Caco-2 (cell line): Measurements from ENCODE around the gene IGFBP3. TPM values are rescaled to one million over a fixed set of nuclear protein-coding genes. Genes with fewer than 3 reads are reported as not detected.
"Not testable (repeated sequence)": the region's sequence is repeated elsewhere in the genome, so short reads cannot be mapped to it uniquely, and the experiment has no call there.

Experiments
- BruUV-seq: library from RNA; stranded (reverse); fragments of 400-500 nt; replicated peaks from 2 replicates; lab custom pipeline; 2021; lab: Mats Ljungman, UMichigan
- CTCF ChIA-PET: fragments of 300-600 bp; sonication (Branson Sonifier 250); formaldehyde crosslinking; loops from one replicate; lab custom pipeline; 2022; ENCODE audit warnings: antibody characterized with exemption; lab: Charles Lee
- POLR2A ChIA-PET: fragments of 300-600 bp; sonication (Branson Sonifier 250); formaldehyde crosslinking; loops from one replicate; lab custom pipeline; 2022; ENCODE audit warnings: antibody characterized with exemption; lab: Charles Lee
- DNase-seq, 2 experiments: peaks; one replicate each; pipeline versions ENCODE4 v3.0.0 to v3.0.0-alpha.2; 2020 to 2022
- H3K27me3 ChIP-seq: replicated peaks from 2 replicates; pipeline ENCODE4 v1.6.0; 2011; ENCODE audit warnings: low read length; ENCODE audit not compliant: control insufficient read depth, insufficient read depth
- H3K36me3 ChIP-seq: 2 replicates; pipeline ENCODE4 v1.5.1; 2011; ENCODE audit warnings: low read length; ENCODE audit not compliant: control insufficient read depth, insufficient read depth
- H3K4me1 ChIP-seq: fragments of 250-450 bp; sonication (Bioruptor Pico); 2 replicates; pipeline ENCODE4 v1.5.1; 2020; ENCODE audit warnings: mild to moderate bottlenecking
- H3K4me3 ChIP-seq: 2 replicates; pipeline ENCODE4 v1.5.1; 2011; ENCODE audit warnings: low read depth, mild to moderate bottlenecking, control low read depth, low read length
- H3K9me3 ChIP-seq: fragments of 250-450 bp; sonication (Bioruptor Pico); 2 replicates; pipeline ENCODE4 v1.5.1; 2020; ENCODE audit warnings: mild to moderate bottlenecking, moderate library complexity
- H3K27ac Mint-ChIP-seq: one replicate; pipeline ENCODE4 v1.8.0; 2022; ENCODE audit warnings: mixed read lengths; ENCODE audit not compliant: unreplicated experiment
- H3K27me3 Mint-ChIP-seq: one replicate; pipeline ENCODE4 v1.8.0; 2022; ENCODE audit warnings: mixed read lengths; ENCODE audit not compliant: insufficient read depth, unreplicated experiment
- H3K36me3 Mint-ChIP-seq: one replicate; pipeline ENCODE4 v1.8.0; 2022; ENCODE audit warnings: mild to moderate bottlenecking, mixed read lengths; ENCODE audit not compliant: insufficient read depth, unreplicated experiment
- H3K4me1 Mint-ChIP-seq: one replicate; pipeline ENCODE4 v1.8.0; 2022; ENCODE audit warnings: low read depth, mixed read lengths; ENCODE audit not compliant: unreplicated experiment
- H3K4me3 Mint-ChIP-seq: one replicate; pipeline ENCODE4 v1.8.0; 2022; ENCODE audit warnings: mild to moderate bottlenecking, moderate library complexity, mixed read lengths; ENCODE audit not compliant: unreplicated experiment
- H3K9me3 Mint-ChIP-seq: one replicate; pipeline ENCODE4 v1.8.0; 2022; ENCODE audit warnings: mixed read lengths; ENCODE audit not compliant: unreplicated experiment
- CTCF ChIP-seq, 2 experiments: fragments of 200-600 bp in 1 of 2; IDR thresholded peaks; 1 replicate in 1 of 2; 2 replicates in 1 of 2; pipeline versions ENCODE4 v1.5.1 to v1.8.0; 2011 to 2022; ENCODE audit warnings: antibody characterized with exemption in 1 of 2, control low read depth in 1 of 2, inconsistent platforms in 1 of 2, low read depth in 1 of 2, low read length in 1 of 2, mild to moderate bottlenecking in 1 of 2, moderate library complexity in 1 of 2; ENCODE audit not compliant: insufficient read depth in 1 of 2, severe bottlenecking in 1 of 2, unreplicated experiment in 1 of 2
- intact Hi-C: fragments of 100-400 bp; cut with micrococcal nuclease; formaldehyde crosslinking; loops from one replicate; pipeline ENCODE4 v1.10.0; 2022; ENCODE audit not compliant: unreplicated experiment
- total RNA-seq: library from RNA; stranded (reverse); gene quantifications from 2 replicates; pipeline ENCODE4 v1.2.3, GENCODE V29; 2022

Gene IGFBP3
- total RNA-seq, 1 experiment from 2014 or later: 0.79 TPM

GRCh38 chr7:45944058-45944457 lies 23.0 kb upstream of the IGFBP3 start:
- TF ChIP-seq CTCF (IDR thresholded peaks at IDR 0.05; ENCODE audit: insufficient read depth in 1 of 2, low read depth in 1 of 2, low read length in 1 of 2, severe bottlenecking in 1 of 2, unreplicated experiment in 1 of 2): no peak
- H3K36me3 Mint-ChIP-seq: no peaks in the 10 kb centered on the region
- H3K36me3 ChIP-seq: no peaks in the 10 kb centered on the region
- peaks cover 7% of the 10 kb centered on the region for H3K9me3 Mint-ChIP-seq
- no TSS peak for BruUV-seq
- H3K9me3 ChIP-seq: peaks cover 5% of the 10 kb centered on the region; the same call in 1 of the 2 replicates
- ChIA-PET CTCF (no interaction called here), POLR2A (no interaction called here)
- H3K27ac Mint-ChIP-seq: no peak overlapping the region
- H3K27me3 ChIP-seq: no peaks in the 10 kb centered on the region
- H3K4me1 ChIP-seq: no peaks in the 10 kb centered on the region
- no peaks in the 10 kb centered on the region for H3K27me3 Mint-ChIP-seq
- H3K4me1 Mint-ChIP-seq: no peaks in the 10 kb centered on the region
- DNase-seq: no peak
- H3K4me3 ChIP-seq: no peak overlapping the region
- intact Hi-C loops: no loop called here
- H3K4me3 Mint-ChIP-seq: no peak overlapping the region

GRCh38 chr7:45940939-45941338 lies 19.9 kb upstream of the IGFBP3 start:
- H3K27me3 Mint-ChIP-seq: peaks cover 3% of the 10 kb centered on the region
- TF ChIP-seq CTCF (IDR thresholded peaks at IDR 0.05; ENCODE audit: insufficient read depth in 1 of 2, low read depth in 1 of 2, low read length in 1 of 2, severe bottlenecking in 1 of 2, unreplicated experiment in 1 of 2): no peak
- no peak overlapping the region for H3K4me3 Mint-ChIP-seq
- intact Hi-C loops: no loop called here
- no peak overlapping the region for H3K4me3 ChIP-seq
- no TSS peak for BruUV-seq
- H3K27me3 ChIP-seq: no peaks in the 10 kb centered on the region
- peaks cover 5% of the 10 kb centered on the region; the same call in 1 of the 2 replicates for H3K9me3 ChIP-seq
- no peak overlapping the region for H3K27ac Mint-ChIP-seq
- H3K36me3 Mint-ChIP-seq: no peaks in the 10 kb centered on the region
- no peaks in the 10 kb centered on the region for H3K4me1 Mint-ChIP-seq
- no peaks in the 10 kb centered on the region for H3K36me3 ChIP-seq
- H3K4me1 ChIP-seq: no peaks in the 10 kb centered on the region
- peaks cover 9% of the 10 kb centered on the region for H3K9me3 Mint-ChIP-seq
- ChIA-PET POLR2A (no interaction called here), CTCF (no interaction called here)
- no peak for DNase-seq

GRCh38 chr7:45940237-45940781 lies 19.2 kb upstream of the IGFBP3 start:
- POLR2A ChIA-PET, BruUV-seq, H3K27ac Mint-ChIP-seq: not testable (repeated sequence)

More at GRCh38 chr7:45940237-45940781, 19.2 kb upstream of the IGFBP3 start:
- H3K4me3 ChIP-seq, intact Hi-C loops, H3K36me3 ChIP-seq, H3K4me1 ChIP-seq, DNase-seq, H3K9me3 Mint-ChIP-seq, H3K4me3 Mint-ChIP-seq, H3K27me3 ChIP-seq, H3K36me3 Mint-ChIP-seq, H3K4me1 Mint-ChIP-seq, H3K27me3 Mint-ChIP-seq, CTCF ChIA-PET, H3K9me3 ChIP-seq: not testable (repeated sequence)
